Measurements from ENCODE around the gene PLA2G5.

DNA sequence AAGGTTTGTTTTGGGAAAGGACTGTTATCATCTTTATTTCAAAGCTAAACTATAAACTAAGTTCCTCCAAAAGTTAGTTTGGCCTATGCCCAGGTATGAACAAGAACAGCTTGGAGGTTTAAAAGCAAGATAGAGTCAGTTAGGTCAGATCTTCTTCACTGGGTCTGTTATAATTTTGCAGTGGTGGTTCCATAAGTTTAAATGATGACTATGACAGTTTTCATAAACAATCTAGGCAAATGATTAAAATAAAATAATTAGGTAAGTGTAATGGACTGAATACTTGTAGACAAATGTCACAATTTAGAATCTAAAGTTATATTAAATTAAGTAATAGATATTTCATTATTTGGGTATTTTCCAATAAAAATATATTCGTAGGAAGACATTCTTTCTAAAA, 21.4 kb upstream of the PLA2G5 start:
- TF ChIP-seq, protein P1, sequence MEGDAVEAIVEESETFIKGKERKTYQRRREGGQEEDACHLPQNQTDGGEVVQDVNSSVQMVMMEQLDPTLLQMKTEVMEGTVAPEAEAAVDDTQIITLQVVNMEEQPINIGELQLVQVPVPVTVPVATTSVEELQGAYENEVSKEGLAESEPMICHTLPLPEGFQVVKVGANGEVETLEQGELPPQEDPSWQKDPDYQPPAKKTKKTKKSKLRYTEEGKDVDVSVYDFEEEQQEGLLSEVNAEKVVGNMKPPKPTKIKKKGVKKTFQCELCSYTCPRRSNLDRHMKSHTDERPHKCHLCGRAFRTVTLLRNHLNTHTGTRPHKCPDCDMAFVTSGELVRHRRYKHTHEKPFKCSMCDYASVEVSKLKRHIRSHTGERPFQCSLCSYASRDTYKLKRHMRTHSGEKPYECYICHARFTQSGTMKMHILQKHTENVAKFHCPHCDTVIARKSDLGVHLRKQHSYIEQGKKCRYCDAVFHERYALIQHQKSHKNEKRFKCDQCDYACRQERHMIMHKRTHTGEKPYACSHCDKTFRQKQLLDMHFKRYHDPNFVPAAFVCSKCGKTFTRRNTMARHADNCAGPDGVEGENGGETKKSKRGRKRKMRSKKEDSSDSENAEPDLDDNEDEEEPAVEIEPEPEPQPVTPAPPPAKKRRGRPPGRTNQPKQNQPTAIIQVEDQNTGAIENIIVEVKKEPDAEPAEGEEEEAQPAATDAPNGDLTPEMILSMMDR (IDR thresholded peaks at IDR 0.05; ENCODE audit: borderline replicate concordance, extremely low read depth, low read length, poor library complexity, severe bottlenecking): no peak
- TF ChIP-seq EZH2 (IDR thresholded peaks at IDR 0.05; ENCODE audit: borderline replicate concordance, low read depth, low read length, severe bottlenecking): no peak

Data from DND-41 (cell line).